ENCODE results near the gene MLLT10.

DNA sequence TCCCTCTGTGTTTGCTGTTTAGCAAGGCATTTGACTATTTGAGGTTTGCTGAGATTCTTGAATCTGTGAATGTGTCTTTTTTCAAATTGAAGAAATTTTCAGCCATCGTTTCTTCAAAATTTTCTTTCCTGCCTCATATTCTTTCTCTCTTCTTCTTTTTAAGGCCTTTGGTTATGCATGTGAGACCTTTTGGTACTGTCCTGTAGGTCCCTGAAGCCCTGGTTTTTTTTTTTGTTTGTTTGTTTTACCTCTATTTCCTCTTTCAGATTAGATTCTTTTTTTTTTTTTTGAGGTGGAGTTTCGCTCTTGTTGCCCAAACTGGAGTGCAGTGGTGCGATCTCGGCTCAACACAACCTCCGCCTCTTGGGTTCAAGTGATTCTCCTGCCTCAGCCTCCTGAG, 45.3 kb downstream of the MLLT10 start:
- TF ChIP-seq, protein P1, sequence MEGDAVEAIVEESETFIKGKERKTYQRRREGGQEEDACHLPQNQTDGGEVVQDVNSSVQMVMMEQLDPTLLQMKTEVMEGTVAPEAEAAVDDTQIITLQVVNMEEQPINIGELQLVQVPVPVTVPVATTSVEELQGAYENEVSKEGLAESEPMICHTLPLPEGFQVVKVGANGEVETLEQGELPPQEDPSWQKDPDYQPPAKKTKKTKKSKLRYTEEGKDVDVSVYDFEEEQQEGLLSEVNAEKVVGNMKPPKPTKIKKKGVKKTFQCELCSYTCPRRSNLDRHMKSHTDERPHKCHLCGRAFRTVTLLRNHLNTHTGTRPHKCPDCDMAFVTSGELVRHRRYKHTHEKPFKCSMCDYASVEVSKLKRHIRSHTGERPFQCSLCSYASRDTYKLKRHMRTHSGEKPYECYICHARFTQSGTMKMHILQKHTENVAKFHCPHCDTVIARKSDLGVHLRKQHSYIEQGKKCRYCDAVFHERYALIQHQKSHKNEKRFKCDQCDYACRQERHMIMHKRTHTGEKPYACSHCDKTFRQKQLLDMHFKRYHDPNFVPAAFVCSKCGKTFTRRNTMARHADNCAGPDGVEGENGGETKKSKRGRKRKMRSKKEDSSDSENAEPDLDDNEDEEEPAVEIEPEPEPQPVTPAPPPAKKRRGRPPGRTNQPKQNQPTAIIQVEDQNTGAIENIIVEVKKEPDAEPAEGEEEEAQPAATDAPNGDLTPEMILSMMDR (IDR thresholded peaks at IDR 0.05): no peak
- TF ChIP-seq POLR2A (IDR thresholded peaks at IDR 0.05): no peak

All from thyroid gland (tissue), 4 donors.